Mesodermal cell (in vitro differentiated cells): ENCODE measurements around the gene TTC12.
"Not testable (repeated sequence)": the region's sequence is repeated elsewhere in the genome, so short reads cannot be mapped to it uniquely, and the experiment has no call there.

Experiments
- H3K27ac ChIP-seq: 2 replicates; pipeline ENCODE4 v1.7.0; 2013; ENCODE audit warnings: mild to moderate bottlenecking, low read depth, low read length, moderate library complexity; ENCODE audit not compliant: severe bottlenecking
- H3K36me3 ChIP-seq: 2 replicates; pipeline ENCODE4 v1.7.1; 2013; ENCODE audit warnings: mild to moderate bottlenecking, low read length, moderate library complexity; ENCODE audit not compliant: control insufficient read depth, insufficient read depth
- H3K4me1 ChIP-seq: one replicate; pipeline ENCODE4 v1.7.1; 2013; ENCODE audit warnings: mild to moderate bottlenecking, low read length; ENCODE audit not compliant: insufficient read depth, control insufficient read depth, poor library complexity, severe bottlenecking
- H3K4me3 ChIP-seq: 2 replicates; pipeline ENCODE4 v1.7.0; 2013; ENCODE audit warnings: low read length, control low read depth, mild to moderate bottlenecking; ENCODE audit not compliant: insufficient read depth, poor library complexity, severe bottlenecking; ENCODE audit errors: extremely low read depth
- H3K9me3 ChIP-seq: 2 replicates; pipeline ENCODE4 v1.7.1; 2013; ENCODE audit warnings: mild to moderate bottlenecking, low read length, moderate library complexity; ENCODE audit not compliant: control insufficient read depth
- WGBS, 2 experiments: methylation state at CpG; one replicate each; pipeline ENCODE4 v1.1.5; 2013; ENCODE audit warnings: missing lambda C conversion rate in 2 of 2; ENCODE audit not compliant: insufficient coverage in 2 of 2; 5-methylcytosine and 5-hydroxymethylcytosine counted together

TTC12 gene

DNA sequence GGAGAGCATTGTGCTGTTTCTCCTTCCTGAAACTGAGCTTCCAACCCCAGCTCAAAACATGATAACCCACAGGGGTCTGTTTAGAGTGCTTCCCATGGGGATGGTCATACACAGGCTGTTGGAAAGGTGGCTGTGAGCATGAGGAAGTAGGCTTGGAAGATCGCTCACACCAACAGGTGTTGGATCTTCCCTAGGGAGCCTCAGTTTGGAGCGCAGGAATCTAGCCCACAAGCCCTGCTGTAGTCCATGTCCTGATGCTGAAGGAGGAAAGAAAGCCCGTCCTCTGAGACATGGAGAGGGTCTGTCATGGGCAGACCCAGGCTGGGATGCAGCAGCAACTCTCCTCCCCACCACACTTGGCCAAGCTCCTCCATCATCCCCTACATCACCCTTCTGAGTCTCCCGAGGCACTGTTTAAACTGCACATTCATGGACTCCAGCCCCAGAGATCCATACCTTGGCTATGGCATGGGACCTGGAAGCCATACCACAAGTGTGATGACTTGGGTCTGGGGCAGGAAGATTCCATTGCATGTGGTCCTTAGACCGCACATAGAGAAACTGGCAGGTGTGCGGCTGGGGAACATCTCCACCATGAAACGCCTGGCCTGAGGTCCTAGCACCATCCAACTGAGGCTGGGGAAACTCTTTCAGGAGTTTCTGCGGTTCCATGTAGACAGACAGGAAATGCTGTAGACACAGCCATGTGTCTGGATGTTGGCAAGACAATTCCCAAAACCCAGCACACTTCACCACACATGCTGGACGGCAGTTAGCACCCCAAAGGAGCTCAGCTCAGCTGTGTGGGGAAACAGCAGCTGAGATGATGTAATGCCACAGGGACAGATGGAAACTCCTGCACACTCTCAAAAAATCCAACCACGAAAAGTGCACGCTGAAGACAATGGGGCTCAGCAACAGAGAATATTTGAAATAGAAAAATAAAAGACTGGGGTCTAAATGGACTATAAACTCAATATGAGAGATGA lies 27.6 kb upstream of the TTC12 start:
- H3K27ac ChIP-seq: no peak overlapping the region
- H3K36me3 ChIP-seq: no peaks in the 10 kb centered on the region
- 98 to 100% methylated on average over 6 of the region's 11 CpGs for WGBS, 2 experiments
- no peaks in the 10 kb centered on the region for H3K9me3 ChIP-seq
- no peak overlapping the region for H3K4me3 ChIP-seq
- no peaks in the 10 kb centered on the region for H3K4me1 ChIP-seq

- Histone ChIP-seq H3K9me3 (no peaks in the 10 kb centered on the region), H3K4me1 (no peaks in the 10 kb centered on the region), H3K27ac (no peak overlapping the region), H3K4me3 (no peak overlapping the region), H3K36me3 (no peaks in the 10 kb centered on the region)
- WGBS, 2 experiments: 91 to 92% methylated on average over 2 of the region's 3 CpGs
Measured at GRCh38 chr11:113287801-113288200, 26.6 kb upstream of the TTC12 start.

DNA sequence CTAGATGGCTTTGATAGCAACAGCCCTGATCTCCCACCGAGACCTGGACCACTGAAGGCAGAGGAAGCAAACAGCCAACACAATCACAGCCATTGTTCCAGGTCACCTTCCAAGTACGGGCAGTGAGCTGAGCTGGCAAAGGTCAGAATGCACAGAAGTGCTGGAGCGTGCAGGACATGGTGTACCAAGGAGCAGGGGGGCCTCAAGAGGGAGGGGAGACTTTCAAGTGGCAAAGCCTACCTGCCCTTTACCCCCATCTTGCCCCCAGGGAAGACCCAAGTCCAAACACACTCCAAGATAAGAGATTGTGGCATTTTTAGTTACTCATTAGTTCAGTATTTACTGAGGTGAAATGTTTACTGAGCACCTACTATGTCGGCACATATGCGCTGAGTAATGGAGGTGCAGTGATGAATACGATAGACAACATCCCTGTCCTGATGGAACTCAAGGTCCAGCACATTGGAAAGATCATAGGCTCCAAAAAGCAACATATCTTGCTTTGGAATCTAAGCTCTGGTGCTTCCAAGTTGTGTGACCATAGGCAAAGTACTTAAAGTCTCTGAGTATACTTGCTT lies 26.0 kb upstream of the TTC12 start:
- 100% methylated on average over 3 to 4 of the region's 6 CpGs for WGBS, 2 experiments
- Histone ChIP-seq H3K9me3 (no peaks in the 10 kb centered on the region), H3K4me1 (no peaks in the 10 kb centered on the region), H3K36me3 (no peaks in the 10 kb centered on the region), H3K27ac (no peak overlapping the region), H3K4me3 (no peak overlapping the region)

DNA sequence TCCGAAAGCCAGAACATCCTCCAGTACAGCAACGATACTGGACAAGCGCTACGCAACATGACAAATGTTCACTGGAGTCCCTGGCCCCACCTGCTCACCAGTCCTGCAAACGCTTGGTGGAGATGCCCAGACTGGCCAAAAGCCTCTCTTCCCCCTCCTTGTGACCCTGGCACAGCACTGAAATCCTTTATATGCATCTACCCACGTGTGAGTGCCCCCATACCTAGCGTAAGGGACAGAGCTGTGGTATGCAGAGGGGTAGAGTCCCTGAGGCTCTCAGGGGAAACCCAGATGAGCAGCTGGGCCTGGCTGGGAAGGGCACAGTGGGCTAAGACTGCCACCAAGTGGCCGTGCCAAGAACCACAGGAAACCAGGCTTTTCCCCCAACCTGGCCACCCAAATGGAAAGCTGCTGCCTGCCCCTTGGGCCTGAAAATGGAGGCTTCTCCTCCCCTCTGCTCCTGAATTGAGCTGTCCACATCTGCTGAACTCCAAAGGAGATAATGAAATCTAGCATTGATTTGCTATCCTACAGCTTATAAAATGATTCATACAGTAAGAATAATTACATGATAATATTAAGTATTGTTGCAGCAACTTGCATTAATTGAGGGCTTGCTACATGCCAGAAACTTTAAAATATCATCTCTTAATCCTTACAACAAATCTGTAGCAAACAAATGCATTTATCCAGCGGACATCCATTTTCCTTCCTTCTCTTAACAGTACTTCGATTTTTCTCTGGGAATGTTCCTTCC lies 24.8 kb upstream of the TTC12 start:
- Histone ChIP-seq H3K4me3 (no peak overlapping the region), H3K27ac (no peak overlapping the region), H3K4me1 (no peaks in the 10 kb centered on the region), H3K9me3 (no peaks in the 10 kb centered on the region), H3K36me3 (no peaks in the 10 kb centered on the region)
- WGBS, 2 experiments: 55 to 58% methylated on average over 6 to 7 of the region's 10 CpGs

GRCh38 chr11:113293936-113294335 lies 20.4 kb upstream of the TTC12 start:
- H3K36me3 ChIP-seq: no peaks in the 10 kb centered on the region
- no peaks in the 10 kb centered on the region for H3K9me3 ChIP-seq
- no peaks in the 10 kb centered on the region for H3K4me1 ChIP-seq
- no peak overlapping the region for H3K4me3 ChIP-seq
- H3K27ac ChIP-seq: no peak overlapping the region
- 71 to 74% methylated on average over 5 of the region's 5 CpGs for WGBS, 2 experiments

- WGBS, 2 experiments: 92 to 95% methylated on average over 3 to 6 of the region's 7 CpGs
- Histone ChIP-seq H3K36me3 (no peaks in the 10 kb centered on the region), H3K4me3 (no peak overlapping the region), H3K27ac (no peak overlapping the region), H3K4me1 (no peaks in the 10 kb centered on the region), H3K9me3 (no peaks in the 10 kb centered on the region)
Measured at GRCh38 chr11:113295993-113296392, 18.4 kb upstream of the TTC12 start.

DNA sequence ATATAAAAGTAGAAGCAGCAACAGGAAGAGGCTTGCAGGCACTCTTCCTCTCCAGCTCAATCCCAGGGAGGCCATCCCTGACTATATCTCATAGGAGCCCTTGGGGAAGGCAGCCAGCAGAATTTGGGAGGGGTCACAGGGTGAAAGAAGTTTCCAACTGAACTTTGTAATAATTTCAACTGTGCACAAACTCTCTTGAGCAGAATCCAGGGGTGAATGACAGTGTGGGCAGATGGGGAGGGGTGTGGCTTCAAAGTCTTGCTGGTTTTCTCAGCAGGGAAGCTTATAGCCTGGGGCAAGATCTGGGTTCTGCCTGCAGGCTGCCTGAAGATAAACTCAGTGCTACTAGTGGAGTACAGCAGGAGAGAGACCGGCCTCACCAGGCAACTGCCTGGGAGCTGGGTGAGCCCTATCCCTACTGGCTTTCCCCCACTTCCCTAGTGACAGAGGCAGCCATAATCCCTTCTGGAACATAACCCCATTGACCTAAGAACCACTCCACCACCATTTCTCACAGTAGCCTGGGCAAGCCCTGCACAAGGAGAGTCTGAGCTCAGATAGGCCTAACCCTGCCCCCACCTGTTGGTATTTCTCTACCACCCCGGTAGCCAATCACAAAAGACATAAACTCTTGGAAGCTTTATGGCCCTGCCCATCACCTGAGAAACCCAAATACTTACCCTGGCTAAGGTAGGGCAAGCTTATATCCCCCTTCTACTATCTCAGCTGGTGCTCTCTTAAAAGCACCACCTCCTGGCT lies 17.8 kb upstream of the TTC12 start:
- H3K4me1 ChIP-seq: no peaks in the 10 kb centered on the region
- 63 to 78% methylated on average over 2 of the region's 2 CpGs for WGBS, 2 experiments
- H3K36me3 ChIP-seq: no peaks in the 10 kb centered on the region
- no peak overlapping the region for H3K4me3 ChIP-seq
- H3K9me3 ChIP-seq: no peaks in the 10 kb centered on the region
- H3K27ac ChIP-seq: no peak overlapping the region

- H3K36me3 ChIP-seq, H3K9me3 ChIP-seq, H3K4me3 ChIP-seq, H3K4me1 ChIP-seq, H3K27ac ChIP-seq: not testable (repeated sequence)
- WGBS, 2 experiments: 100% methylated on average over 2 of the region's 3 CpGs; no CpG with 5 or more reads in 1 of the 2 experiments
Measured at GRCh38 chr11:113298496-113298895, 15.9 kb upstream of the TTC12 start.

DNA sequence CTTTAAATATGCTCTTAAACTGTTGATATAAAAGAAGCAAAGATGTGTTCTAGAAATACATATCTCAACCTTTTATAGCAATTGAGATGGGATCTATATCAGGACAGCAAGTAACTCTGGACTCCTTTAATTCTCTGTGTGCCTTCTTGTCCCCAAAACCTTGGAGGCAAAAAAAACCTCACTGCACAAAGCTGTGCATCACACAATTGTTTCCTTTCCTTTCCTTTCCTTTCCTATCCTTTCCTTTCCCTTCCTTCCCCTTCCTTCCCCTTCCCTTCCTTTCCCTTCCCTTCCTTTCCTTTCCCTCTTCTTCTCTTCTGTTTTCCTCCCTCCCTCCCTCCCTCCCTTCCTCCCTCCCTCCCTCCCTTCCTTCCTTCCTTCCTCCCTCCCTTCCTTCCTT lies 9.5 kb upstream of the TTC12 start:
- H3K27ac ChIP-seq: no peak overlapping the region
- no peak overlapping the region for H3K4me3 ChIP-seq
- no peaks in the 10 kb centered on the region for H3K4me1 ChIP-seq
- H3K36me3 ChIP-seq: no peaks in the 10 kb centered on the region
- no peaks in the 10 kb centered on the region for H3K9me3 ChIP-seq
